ENCODE results near the gene SRD5A3.

DNA sequence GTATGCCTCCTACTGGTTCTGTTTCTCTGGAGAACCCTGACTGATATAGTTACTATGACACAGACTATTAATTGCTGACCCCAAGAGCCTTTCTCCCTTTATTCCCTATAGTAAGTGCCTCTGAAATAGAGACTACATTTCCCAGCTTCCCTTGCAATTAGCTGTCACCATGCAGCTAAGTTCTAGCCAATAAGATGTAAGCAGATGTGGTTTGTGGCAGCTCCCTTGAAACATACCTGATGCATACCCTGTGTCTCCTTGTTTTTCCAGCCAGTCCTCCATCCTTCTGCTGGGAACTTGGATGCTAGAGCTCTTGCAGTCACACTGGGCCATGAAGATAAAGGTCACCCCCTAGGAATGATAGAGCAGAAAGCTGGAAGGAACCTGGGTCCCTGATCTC, 40.0 kb downstream of the SRD5A3 start:
- TF ChIP-seq, protein P1, sequence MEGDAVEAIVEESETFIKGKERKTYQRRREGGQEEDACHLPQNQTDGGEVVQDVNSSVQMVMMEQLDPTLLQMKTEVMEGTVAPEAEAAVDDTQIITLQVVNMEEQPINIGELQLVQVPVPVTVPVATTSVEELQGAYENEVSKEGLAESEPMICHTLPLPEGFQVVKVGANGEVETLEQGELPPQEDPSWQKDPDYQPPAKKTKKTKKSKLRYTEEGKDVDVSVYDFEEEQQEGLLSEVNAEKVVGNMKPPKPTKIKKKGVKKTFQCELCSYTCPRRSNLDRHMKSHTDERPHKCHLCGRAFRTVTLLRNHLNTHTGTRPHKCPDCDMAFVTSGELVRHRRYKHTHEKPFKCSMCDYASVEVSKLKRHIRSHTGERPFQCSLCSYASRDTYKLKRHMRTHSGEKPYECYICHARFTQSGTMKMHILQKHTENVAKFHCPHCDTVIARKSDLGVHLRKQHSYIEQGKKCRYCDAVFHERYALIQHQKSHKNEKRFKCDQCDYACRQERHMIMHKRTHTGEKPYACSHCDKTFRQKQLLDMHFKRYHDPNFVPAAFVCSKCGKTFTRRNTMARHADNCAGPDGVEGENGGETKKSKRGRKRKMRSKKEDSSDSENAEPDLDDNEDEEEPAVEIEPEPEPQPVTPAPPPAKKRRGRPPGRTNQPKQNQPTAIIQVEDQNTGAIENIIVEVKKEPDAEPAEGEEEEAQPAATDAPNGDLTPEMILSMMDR (IDR thresholded peaks at IDR 0.05; ENCODE audit: low read depth, low read length, poor library complexity, severe bottlenecking): no peak
- TF ChIP-seq EZH2phosphoT487 (IDR thresholded peaks at IDR 0.05; ENCODE audit: borderline replicate concordance, low read length): no peak

Data from DOHH2 (cell line).